WTC11 (cell line): ENCODE measurements around the gene MYL3. TPM values are rescaled to one million over a fixed set of nuclear protein-coding genes. Genes with fewer than 3 reads are reported as not detected.
A peak's percentile ranks its signal among the peaks of the same experiment; 100 is the strongest.

ENCODE experiments used
- ATF1 ChIP-seq: sonication (generic); formaldehyde crosslinking; IDR thresholded peaks from 2 replicates; pipeline ENCODE4 v1.8.1; 2023; ENCODE audit warnings: mild to moderate bottlenecking, moderate library complexity, missing genetic modification reagents
- CREB1 ChIP-seq: sonication (generic); formaldehyde crosslinking; IDR thresholded peaks from 2 replicates; pipeline ENCODE4 v1.8.0; 2023; ENCODE audit warnings: mild to moderate bottlenecking, missing genetic modification reagents
- CTCF ChIP-seq: fragments of 200-600 bp; IDR thresholded peaks from 2 replicates; pipeline ENCODE4 v1.8.0; 2022; ENCODE audit warnings: antibody characterized with exemption
- E2F1 ChIP-seq: sonication (generic); formaldehyde crosslinking; IDR thresholded peaks from 2 replicates; pipeline ENCODE4 v1.8.0; 2022; ENCODE audit warnings: mild to moderate bottlenecking, missing genetic modification reagents
- E2F4 ChIP-seq: sonication (generic); formaldehyde crosslinking; IDR thresholded peaks from 2 replicates; pipeline ENCODE4 v1.8.1; 2022; ENCODE audit warnings: low read depth, mild to moderate bottlenecking, moderate library complexity, missing genetic modification reagents, borderline replicate concordance
- E2F5 ChIP-seq: sonication (generic); formaldehyde crosslinking; IDR thresholded peaks from 2 replicates; pipeline ENCODE4 v1.8.1; 2022; ENCODE audit warnings: mild to moderate bottlenecking, moderate library complexity, missing genetic modification reagents
- FOXJ3 ChIP-seq: sonication (generic); formaldehyde crosslinking; IDR thresholded peaks from 2 replicates; pipeline ENCODE4 v1.9.0; 2021; ENCODE audit warnings: missing genetic modification reagents, mild to moderate bottlenecking, borderline replicate concordance
- GABPB1 ChIP-seq: sonication (generic); formaldehyde crosslinking; IDR thresholded peaks from 2 replicates; pipeline ENCODE4 v1.8.1; 2023; ENCODE audit warnings: mild to moderate bottlenecking, missing genetic modification reagents
- NFATC4 ChIP-seq: fragments of 250-450 bp; sonication (Bioruptor Pico); IDR thresholded peaks from 2 replicates; pipeline ENCODE4 v1.9.0; 2021; ENCODE audit warnings: mild to moderate bottlenecking
- PRRX2 ChIP-seq: fragments of 250-450 bp; sonication (Bioruptor Pico); IDR thresholded peaks from 2 replicates; pipeline ENCODE4 v1.8.0; 2021; ENCODE audit warnings: mild to moderate bottlenecking
- RELA ChIP-seq: sonication (generic); formaldehyde crosslinking; IDR thresholded peaks from 2 replicates; pipeline ENCODE4 v1.8.1; 2022; ENCODE audit warnings: missing genetic modification reagents, mild to moderate bottlenecking, borderline replicate concordance
- RORB ChIP-seq: fragments of 250-450 bp; sonication (Bioruptor Pico); IDR thresholded peaks from 2 replicates; pipeline ENCODE4 v1.9.0; 2021; ENCODE audit warnings: mild to moderate bottlenecking
- SMAD3 ChIP-seq: sonication (generic); formaldehyde crosslinking; IDR thresholded peaks from 2 replicates; pipeline ENCODE4 v1.8.0; 2022; ENCODE audit warnings: missing genetic modification reagents, mild to moderate bottlenecking, borderline replicate concordance
- SP1 ChIP-seq: sonication (generic); formaldehyde crosslinking; conservative IDR thresholded peaks from 2 replicates; pipeline ENCODE4 v1.8.1; 2022; ENCODE audit warnings: missing genetic modification reagents
- ZNF232 ChIP-seq: sonication (generic); formaldehyde crosslinking; IDR thresholded peaks from 2 replicates; pipeline ENCODE4 v1.8.0; 2022; ENCODE audit warnings: mild to moderate bottlenecking, missing genetic modification reagents
- ZNF263 ChIP-seq: sonication (generic); formaldehyde crosslinking; IDR thresholded peaks from 2 replicates; pipeline ENCODE4 v1.8.1; 2022; ENCODE audit warnings: low read depth, mild to moderate bottlenecking, moderate library complexity, missing genetic modification reagents
- ZNF532 ChIP-seq: fragments of 250-450 bp; sonication (Bioruptor Pico); IDR thresholded peaks from 2 replicates; pipeline ENCODE4 v1.9.0; 2021; ENCODE audit warnings: mild to moderate bottlenecking, borderline replicate concordance
- ZNF671 ChIP-seq: fragments of 250-450 bp; sonication (Bioruptor Pico); IDR thresholded peaks from 2 replicates; pipeline ENCODE4 v1.8.0; 2021; ENCODE audit warnings: mild to moderate bottlenecking
- ZSCAN18 ChIP-seq: fragments of 250-450 bp; sonication (Bioruptor Pico); IDR thresholded peaks from 2 replicates; pipeline ENCODE4 v2.1.2; 2022; ENCODE audit warnings: mild to moderate bottlenecking, moderate library complexity
- total RNA-seq: library from RNA; stranded (reverse); gene quantifications from 3 replicates; pipeline ENCODE4 v1.2.3, GENCODE V29; 2021
- TF ChIP-seq, protein P1 (sequence below): sonication (generic); formaldehyde crosslinking; IDR thresholded peaks from 2 replicates; pipeline ENCODE4 v1.8.0; 2022; ENCODE audit warnings: mild to moderate bottlenecking, missing genetic modification reagents
- TF ChIP-seq, protein P2 (sequence below): sonication (generic); formaldehyde crosslinking; IDR thresholded peaks from 2 replicates; pipeline ENCODE4 v1.8.0; 2023; ENCODE audit warnings: missing genetic modification reagents
- TF ChIP-seq, protein P3 (sequence below): sonication (generic); formaldehyde crosslinking; IDR thresholded peaks from 2 replicates; pipeline ENCODE4 v1.8.0; 2023; ENCODE audit warnings: mild to moderate bottlenecking, missing genetic modification reagents

Gene MYL3
- total RNA-seq, 1 experiment from 2014 or later = 0.31 TPM

DNA sequence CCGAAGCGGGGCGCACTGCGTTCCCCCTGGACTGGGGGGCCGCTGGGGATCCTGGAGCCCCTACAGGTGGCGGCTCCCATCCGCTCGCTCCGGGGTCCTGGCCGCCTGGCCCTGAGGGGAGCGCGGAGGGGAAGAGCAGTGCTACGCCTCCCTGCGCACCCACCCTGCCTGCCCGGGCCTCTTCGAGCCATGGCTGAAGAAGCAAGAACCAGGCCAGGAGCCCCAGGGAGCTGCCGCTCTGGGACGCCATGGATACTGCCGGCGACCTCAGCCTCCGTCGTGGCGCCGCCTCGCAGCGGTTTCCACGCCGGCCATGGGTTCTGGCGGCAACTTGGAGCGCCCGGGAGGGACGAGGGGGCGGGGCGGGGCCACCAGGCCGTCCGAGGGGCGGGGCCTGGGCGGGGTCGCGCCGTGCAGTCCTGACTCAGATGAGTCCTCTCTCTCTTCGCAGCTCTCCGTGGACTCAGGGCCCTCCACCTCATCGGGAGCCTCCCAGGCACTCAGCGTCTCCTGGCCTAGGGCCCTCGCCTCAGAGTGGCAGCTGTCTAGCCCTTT lies 50.9 kb downstream of the MYL3 start (continued):
- TF ChIP-seq, protein P1, sequence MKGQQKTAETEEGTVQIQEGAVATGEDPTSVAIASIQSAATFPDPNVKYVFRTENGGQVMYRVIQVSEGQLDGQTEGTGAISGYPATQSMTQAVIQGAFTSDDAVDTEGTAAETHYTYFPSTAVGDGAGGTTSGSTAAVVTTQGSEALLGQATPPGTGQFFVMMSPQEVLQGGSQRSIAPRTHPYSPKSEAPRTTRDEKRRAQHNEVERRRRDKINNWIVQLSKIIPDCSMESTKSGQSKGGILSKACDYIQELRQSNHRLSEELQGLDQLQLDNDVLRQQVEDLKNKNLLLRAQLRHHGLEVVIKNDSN (CRISPR knock-in tag) = no peak
- TF ChIP-seq ZNF671 (CRISPR knock-in tag) (no peak), E2F1 (CRISPR knock-in tag) (no peak; the same call in 1 of the 2 replicates), CTCF (no peak), ATF1 (no peak), RORB (CRISPR knock-in tag) (no peak), ZNF263 (CRISPR knock-in tag) (no peak), ZNF232 (CRISPR knock-in tag) (0 out of 2 replicates have a peak, but pooled peaks have one; percentile 63), PRRX2 (CRISPR knock-in tag) (no peak), ZSCAN18 (CRISPR knock-in tag) (no peak), GABPB1 (no peak), E2F5 (CRISPR knock-in tag) (peak; percentile 62), ZNF532 (no peak), SP1 (CRISPR knock-in tag) (peak; percentile 85), FOXJ3 (CRISPR knock-in tag) (no peak), CREB1 (CRISPR knock-in tag) (peak; percentile 68; the same call in 1 of the 2 replicates), NFATC4 (no peak), E2F4 (no peak), RELA (0 out of 2 replicates have a peak, but pooled peaks have one; percentile 24), SMAD3 (CRISPR knock-in tag) (0 out of 2 replicates have a peak, but pooled peaks have one; percentile 62)
- TF ChIP-seq, protein P2, sequence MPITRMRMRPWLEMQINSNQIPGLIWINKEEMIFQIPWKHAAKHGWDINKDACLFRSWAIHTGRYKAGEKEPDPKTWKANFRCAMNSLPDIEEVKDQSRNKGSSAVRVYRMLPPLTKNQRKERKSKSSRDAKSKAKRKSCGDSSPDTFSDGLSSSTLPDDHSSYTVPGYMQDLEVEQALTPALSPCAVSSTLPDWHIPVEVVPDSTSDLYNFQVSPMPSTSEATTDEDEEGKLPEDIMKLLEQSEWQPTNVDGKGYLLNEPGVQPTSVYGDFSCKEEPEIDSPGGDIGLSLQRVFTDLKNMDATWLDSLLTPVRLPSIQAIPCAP (CRISPR knock-in tag) = no peak; the same call in 1 of the 2 replicates
- TF ChIP-seq, protein P3, sequence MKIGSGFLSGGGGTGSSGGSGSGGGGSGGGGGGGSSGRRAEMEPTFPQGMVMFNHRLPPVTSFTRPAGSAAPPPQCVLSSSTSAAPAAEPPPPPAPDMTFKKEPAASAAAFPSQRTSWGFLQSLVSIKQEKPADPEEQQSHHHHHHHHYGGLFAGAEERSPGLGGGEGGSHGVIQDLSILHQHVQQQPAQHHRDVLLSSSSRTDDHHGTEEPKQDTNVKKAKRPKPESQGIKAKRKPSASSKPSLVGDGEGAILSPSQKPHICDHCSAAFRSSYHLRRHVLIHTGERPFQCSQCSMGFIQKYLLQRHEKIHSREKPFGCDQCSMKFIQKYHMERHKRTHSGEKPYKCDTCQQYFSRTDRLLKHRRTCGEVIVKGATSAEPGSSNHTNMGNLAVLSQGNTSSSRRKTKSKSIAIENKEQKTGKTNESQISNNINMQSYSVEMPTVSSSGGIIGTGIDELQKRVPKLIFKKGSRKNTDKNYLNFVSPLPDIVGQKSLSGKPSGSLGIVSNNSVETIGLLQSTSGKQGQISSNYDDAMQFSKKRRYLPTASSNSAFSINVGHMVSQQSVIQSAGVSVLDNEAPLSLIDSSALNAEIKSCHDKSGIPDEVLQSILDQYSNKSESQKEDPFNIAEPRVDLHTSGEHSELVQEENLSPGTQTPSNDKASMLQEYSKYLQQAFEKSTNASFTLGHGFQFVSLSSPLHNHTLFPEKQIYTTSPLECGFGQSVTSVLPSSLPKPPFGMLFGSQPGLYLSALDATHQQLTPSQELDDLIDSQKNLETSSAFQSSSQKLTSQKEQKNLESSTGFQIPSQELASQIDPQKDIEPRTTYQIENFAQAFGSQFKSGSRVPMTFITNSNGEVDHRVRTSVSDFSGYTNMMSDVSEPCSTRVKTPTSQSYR (CRISPR knock-in tag) = peak; percentile 73
